HG02938 (cell line): ENCODE measurements around the gene CD40.
"Not testable (repeated sequence)": the region's sequence is repeated elsewhere in the genome, so short reads cannot be mapped to it uniquely, and the experiment has no call there.

Experiments
- ATAC-seq: cut with Tn5 transposase; IDR thresholded peaks from one replicate; pipeline ENCODE4 v1.9.1; 2021; ENCODE audit warnings: mild to moderate bottlenecking, moderate library complexity; ENCODE audit not compliant: unreplicated experiment

Gene CD40

DNA sequence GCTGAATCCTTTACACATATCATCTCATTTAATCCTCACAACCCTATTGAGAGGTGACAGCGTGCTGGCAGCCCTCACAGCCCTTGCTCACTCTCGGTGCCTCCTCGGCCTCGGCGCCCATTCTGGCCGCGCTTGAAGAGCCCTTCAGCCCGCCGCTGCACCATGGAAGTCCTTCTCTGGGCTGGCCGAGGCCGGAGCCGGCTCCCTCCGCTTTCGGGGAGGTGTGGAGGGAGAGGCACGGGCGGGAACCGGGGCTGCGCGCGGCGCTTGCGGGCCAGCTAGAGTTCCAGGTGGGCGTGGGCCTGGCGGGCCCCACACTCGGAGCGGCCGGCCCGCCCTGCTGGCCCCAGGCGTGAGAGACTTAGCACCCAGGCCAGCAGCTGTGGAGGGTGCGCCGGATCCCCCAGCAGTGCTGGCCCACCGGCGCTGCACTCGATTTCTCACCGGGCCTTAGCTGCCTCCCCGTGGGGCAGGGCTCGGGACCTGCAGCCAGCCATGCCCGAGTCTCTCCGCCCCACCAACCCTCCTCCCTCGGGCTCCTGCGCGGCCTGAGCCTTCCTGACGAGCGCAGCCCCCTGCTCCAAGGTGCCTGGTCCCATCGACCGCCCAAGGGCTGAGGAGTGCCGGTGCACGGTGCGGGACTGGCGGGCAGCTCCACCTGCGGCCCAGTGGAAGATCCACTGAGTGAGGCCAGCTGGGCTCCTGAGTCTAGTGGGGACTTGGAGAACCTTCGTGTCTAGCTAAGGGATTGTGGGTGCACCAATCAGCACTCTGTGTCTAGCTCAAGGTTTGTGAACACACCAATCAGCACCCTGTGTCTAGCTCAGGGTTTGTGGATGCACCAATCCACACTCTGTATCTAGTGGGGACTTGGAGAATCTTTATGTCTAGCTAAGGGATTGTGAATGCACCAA is 26.2 kb upstream of the CD40 start:
- ATAC-seq, result not testable (repeated sequence)

DNA sequence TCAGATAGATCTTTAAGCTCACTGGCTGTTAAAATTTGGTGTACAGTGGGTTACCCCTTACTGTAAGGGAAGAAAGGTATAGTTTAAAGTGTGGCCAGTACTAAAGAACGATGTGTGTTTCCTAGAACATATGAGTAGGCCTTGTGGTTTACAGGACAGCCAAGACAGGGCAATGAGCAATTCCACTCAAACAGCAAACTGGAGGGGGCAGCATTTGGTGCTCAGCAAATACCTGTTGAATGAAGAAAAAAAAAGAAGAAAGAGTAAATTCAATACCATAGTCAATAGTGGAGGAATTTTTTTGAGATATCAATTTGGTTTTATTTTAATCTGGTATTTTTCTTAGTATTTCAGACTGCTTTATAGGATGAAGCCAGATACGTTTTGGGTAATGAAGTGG is 24.6 kb upstream of the CD40 start:
- no peak for ATAC-seq

DNA sequence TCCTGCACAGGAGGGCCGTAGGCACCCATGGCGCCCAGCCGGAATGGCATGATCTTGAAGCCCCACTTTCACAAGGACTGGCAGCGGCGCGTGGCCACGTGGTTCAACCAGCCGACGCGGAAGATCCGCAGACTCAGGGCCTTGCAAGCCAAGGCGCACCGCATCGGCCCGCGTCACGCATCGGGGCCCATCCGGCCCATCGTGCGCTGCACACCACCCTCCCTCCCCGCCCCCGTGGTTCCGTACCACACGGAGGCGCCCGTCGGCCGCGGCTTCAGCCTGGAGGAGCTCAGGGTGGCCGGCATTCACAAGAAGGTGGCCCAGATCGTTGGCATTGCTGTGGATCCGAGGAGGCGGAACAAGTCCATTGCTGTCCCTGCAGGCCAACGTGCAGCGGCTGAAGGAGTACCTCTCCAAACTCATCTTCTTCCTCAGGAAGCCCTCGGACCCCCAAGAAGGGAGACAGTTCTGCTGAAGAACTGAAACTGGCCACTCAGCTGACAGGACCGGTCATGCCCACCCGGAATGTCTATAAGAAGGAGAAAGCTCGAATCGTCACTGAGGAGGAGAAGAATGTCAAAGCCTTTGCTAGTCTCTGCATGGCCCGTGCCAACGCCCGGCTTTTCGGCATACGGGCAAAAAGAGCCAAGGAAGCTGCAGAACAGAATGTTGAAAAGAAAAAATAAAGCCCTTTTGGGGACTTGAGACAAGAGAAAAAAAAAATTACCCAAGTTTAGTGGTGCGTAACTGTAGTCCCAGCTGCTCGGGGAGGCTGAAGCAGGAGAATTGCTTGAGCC is 18.4 kb upstream of the CD40 start:
- ATAC-seq, result no peak

DNA sequence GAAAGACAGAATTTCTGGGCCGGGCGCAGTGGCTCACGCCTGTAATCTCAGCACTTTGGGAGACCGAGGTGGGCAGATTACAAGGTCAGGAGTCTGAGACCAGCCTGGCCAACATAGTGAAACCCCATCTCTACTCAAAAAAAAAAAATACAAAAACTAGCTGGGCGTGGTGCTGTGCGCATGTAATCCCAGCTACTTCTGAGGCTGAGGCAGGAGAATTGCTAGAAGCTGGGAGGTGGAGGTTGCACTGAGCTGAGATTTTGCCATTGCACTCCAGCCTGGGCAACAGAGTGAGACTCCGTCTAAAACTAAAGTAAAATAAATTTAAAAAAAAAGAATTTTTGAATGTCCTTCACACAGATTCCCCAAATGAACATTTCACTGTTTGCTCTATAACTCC is 17.7 kb upstream of the CD40 start:
- ATAC-seq, result not testable (repeated sequence)

DNA sequence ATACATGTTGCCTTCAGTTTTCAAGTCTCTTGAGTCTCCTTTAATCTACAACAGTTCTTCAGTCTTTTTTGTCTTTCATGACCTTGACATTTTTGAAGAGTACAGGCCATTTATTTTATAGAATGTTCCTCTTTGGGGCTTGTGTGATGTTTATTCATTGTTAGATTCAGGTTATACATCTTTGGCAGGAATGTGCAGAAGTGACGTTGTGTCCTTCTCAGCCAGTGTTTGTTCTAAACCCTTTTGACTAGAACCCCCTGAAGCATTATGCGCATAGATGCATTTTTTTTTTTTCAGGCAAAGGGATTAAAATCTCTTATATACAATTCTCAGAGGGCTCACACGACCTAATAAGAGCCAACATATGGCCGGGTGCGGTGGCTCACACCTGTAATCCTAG is 17.1 kb upstream of the CD40 start:
- no peak for ATAC-seq

DNA sequence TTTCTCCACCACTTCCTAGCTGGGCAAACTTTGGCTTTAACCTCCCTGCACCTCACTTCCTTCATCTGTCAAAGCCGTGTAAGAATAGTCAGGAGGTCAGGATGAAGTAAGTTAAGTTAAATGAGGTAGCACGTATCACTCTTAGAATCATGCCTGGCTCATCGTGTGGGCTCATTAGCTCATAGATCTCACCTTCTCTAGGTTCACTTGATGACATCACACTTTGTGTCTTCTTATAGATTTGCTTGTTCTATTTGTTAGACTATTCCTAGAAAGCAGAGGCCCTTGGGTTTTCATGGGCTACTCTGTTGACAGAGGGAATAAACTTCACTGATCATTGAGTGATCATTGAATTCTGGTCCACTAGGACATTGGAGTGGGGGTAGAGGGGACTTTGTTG is 16.2 kb upstream of the CD40 start:
- ATAC-seq, result no peak

DNA sequence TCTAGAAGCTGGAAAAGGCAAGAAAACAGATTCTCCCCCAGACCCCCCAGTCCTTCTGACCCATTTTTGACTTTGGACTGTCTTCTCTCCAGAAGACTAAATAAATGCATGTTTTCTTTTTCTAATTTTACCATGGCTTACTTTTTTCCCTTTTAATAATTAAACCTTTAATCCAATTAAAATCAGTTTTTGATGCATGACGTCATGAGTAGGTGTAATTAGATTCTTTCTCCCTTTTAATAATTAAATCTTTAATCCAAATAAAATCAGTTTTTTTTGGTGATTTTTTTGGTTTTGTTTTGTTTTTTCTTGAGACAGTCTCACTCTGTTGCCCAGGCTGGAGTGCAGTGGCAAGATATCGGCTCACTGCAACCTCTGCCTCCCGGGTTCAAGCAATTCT is 15.2 kb upstream of the CD40 start:
- no peak for ATAC-seq

DNA sequence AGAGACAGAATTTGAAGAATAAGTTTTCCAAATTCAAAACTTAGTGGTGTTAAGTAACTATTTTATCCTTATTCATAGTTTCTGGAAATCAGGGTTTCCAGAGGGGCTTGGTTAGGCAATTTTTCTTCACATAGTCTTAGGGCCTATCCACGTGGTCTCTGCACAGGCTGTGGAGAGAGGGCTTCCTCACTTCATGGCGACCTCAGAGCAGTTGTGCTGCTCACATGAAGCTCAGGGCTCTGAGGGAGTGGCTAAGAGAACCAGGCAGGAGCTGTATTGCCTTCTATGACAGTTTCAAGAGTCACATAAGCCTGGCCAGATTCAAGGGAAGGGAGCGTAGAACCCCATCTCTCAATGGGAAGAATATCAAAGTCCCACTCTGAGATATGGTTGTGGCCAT is 13.9 kb upstream of the CD40 start:
- ATAC-seq, result no peak

DNA sequence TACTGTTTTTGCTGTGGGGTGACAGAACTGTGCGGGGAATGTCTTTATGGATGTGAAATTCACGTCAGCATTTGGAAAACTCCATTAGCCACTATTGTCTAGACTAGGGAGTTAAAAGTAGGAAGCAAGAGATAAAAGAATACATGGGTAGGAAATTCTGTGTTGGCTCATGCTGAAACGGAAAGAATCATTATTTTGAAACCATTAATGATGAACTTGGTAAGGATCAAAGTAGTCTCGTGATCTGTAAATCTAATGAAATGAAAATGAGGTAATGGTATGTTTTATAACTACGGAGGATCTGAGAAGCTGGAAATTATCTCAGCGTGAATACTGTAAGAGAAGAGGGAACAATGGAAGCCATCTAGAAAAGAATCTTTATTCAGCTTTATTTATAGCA is 11.1 kb upstream of the CD40 start:
- no peak for ATAC-seq

DNA sequence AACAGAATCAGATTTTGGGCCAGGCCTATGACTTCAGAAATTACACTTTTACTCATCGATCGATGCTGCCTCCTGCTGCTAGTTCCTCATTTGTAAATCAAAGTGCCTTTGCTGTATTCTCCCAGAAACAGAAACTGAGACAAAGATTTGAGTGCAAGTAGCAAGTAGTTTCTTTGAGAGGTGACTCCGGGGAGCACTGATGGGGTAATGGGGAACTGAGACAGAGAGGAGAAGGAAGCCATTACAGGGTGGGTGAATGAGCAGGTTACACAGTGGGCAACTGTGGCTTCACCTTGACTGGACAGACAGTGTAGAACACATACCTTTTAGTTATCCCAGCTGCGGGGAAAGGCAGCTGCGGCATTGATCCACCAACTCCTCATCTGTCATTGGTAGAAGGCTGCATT is 9.7 kb upstream of the CD40 start:
- peak; percentile 74 for ATAC-seq

DNA sequence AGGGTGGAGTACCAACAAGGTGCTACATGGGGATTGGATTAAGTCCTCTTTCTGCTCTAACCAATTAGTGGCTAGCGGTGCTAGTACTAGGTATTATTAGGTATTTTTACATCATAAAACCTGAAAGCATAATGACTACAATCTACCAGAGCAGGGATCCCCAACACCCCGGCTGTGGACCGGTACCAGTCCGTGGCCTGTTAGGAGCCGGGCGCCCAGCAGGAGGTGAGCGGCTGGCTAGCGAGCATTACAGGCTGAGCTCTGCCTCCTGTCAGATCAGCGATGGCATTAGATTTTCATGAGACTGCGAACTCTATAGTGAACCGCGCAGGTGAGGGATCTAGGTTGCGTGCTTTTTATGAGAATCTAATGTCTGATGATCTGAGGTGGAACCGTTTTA is 9.1 kb upstream of the CD40 start:
- ATAC-seq, result no peak

DNA sequence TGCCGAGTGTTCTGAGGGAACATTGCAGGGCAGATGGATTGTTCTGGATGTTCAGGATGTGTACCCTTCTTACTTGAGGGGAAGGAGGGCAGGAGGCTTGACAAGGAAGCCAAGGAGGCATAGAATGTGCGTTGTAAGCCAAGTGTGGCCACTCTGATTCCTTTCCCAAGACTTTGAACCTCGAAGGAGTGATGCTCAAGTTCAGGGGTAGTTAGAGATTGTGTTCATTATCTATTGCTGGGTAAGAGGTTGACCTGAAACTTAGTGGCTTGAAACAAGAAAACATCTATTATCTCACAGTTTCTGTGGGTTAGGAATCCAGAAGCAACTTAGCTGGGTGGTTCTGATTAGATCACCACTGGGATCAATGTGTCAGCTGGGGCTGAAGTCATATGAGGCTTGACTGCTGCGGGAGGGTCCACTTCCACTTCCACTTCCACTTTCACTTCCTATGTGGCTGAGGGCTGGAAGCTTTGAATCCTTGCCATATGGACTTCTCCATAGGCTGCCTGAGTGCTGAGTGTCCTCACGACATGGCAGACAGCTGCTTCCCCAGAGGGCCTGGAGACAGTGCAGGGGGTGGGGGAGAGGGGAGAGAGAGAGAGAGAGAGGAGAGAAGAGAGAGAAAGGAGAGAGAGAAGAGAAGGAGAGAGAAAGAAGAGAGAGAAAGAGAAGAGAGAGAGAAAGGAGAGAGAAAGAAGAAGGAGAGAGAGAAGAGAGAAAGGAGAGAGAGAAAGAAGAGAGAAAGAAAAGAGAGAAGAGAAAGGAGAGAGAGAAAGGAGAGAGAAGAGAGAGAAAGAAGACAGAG is 6.9 kb upstream of the CD40 start:
- peak; percentile 55 for ATAC-seq

DNA sequence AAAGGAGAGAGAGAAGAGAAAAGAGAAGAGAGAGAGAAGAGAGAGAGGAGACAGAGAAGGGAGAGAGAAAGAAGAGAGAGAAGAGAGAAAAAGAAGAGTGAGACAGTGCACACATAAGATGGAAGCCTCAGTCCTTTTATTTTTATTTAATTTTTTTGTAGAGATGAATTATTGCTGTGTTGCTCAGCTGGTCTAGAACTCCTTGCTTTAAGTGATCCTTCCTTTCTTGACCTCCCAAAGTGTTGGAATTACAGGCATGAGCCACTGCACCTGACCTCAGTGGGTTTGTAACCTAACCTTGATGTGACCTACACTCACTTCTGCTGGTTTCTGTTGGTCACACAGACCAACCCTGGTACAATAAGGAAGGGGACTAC is 6.3 kb upstream of the CD40 start:
- no peak for ATAC-seq

DNA sequence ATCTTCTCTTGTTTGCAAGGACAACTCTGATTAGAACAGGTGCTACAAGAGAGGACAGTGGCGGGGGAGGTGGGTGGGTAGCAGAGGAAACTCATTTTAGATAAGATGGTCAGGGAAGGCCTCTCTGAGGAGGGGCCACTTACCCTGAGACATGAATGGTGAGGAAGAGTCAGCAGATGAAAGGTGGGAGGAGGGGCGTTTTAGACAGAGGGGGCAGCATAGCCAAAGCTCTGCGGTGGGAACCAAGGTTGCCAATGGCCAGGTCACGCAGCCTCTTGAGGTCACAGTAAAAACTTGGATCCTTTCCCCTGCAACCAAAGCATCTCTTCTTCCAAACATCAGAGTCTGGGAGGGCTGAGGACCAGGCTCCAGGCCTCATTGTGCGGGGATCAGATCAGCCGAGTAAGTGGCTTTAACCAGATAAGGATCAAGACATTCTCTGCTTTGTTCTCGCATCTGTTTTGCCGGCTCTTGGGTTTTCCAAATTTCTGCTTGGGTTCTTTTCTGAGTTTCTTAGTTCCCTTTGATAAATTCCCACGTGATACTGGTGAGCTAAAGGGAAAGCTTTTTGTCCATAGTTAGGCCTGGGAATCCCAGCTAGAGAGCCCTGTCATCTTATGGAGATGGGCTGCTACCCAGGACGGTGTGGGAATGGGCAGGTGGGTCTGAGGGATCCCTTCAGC is 5.5 kb upstream of the CD40 start:
- ATAC-seq, result no peak

DNA sequence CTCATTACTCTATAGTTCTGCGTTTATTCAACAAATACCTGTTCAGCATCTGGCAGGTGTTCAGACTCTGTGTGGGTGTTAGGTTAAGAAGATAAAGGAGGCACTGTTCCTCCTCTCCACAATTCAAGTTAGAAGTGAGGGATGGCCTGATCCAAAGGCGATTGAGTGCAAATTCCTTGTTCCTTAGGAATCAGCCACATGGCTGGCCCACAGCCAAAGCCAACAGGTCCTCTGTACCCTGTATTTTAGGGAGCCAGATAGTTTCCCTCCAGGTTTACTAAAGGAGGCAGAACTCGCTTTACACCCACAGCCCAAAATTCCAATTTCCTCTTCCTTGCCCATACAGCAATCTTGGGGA is 5.0 kb upstream of the CD40 start:
- ATAC-seq, result no peak

DNA sequence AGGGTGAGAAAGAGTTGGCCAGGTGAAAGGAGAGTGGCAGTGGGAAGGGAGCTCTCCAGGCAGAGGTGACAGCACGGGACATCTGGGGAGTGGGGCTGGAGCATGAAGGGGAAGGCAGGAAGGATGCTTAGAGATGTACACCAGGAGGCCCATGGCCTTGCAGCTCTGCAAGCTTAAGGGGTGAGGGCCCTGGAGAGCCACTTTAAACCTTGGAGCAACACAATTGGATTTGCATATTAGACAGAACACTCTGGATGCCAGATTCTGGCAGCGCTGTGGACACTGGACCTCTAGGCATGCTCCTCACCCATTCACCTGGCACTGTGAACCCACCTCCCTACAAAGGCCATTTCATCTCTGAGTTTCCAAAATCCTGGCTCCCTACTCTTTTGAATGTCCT is 3.7 kb upstream of the CD40 start:
- ATAC-seq, result no peak

DNA sequence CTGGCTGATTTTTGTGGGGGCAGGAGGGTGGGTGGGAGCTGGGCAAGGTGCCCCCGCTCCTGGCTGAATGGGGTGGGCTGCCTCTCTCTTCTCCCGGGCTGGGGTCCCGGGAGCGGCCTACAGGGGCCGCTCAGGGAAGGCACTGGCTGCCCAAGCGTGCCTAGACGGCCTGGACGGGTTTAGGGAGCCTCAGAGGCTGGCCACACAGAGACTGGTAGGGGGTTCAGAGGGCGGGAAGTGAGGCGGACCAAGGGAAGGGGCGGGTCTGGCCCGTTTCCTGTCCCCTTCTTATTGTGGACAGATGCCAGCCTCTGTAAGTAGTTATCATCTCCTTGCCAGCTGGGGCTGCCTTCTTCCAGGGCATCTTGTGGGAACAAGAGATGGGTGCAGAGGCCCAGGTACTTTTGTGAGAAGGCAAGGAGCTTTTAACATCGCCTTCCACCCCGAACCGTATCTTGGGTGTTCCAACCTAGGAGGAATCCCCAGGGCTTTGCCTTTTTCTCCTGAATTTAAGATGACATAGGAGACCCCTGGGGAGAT is 437 bp downstream of the CD40 start:
- peak; percentile 31 for ATAC-seq

DNA sequence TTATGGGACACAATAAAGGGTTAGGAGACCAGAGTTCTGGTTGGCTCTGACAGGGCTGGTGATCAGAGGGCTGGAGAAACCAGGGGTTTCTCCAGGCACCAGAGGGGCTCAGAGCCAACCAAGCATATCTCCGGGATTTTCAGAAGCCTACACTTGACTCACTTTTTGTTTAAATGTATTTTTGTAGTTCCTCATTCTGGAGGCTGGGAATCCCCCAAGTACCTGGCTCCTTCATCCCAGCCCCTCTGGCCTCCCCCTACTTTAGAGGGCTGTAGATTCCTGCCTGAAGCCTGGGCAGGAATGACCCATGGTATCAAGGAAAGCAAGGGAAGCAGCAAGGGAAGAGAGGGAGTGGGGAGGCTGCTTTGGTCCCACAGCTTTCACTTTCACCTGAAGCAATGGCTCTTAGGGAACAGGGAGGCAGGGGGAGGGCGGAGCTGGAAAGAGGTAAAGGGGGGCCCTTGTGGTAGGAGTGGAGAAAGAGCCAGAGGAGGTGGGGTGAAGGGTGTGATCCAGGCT is 973 bp downstream of the CD40 start:
- ATAC-seq, result no peak

DNA sequence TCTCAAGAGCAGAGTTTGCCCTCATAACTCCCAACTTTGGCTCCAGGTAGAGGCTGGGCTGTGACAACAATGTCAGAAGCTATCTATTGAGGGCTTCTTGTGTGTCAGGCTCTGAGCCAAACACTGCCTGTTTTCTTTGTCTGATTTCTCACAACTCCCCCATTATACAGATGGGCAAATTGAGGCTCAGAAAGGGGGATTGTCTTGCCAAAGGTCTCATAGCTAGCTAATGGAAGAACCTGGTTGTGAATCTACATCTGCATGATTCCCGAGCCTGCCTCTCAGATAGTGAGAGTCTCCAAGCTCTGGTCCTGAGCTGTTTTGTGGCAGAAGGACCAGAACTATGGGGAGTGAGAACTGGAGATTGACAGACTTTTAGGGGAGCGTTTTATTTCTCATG is 1.4 kb downstream of the CD40 start:
- ATAC-seq, result no peak

DNA sequence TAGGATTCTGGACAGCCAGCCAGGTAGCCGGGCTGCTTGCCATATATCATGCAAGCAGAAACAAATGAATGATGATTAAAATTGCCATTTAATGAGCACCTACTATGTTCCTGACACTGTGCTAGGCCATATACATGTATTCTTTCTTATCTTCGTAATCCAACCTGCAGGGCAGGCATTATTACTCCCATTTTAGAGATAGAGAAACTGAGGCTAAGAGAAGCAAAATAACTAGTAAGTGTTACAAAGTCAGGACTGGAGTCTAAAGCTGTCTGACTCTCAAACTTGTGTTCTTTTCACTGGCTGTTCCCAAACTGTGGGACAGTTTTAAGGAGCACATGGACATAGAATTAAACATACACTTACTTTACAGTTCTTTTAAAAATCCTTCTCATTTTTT is 2.0 kb downstream of the CD40 start:
- no peak for ATAC-seq
